GM12873 (cell line): ENCODE results near the gene MINDY3.

ENCODE experiments used
- TF ChIP-seq, protein P1 (sequence below): IDR thresholded peaks from 2 replicates; pipeline ENCODE4 v1.5.1; 2012; ENCODE audit warnings: low read depth, mild to moderate bottlenecking, moderate library complexity, low read length, control low read depth; ENCODE audit not compliant: insufficient read depth; ENCODE audit errors: missing control alignments

The MINDY3 gene

DNA sequence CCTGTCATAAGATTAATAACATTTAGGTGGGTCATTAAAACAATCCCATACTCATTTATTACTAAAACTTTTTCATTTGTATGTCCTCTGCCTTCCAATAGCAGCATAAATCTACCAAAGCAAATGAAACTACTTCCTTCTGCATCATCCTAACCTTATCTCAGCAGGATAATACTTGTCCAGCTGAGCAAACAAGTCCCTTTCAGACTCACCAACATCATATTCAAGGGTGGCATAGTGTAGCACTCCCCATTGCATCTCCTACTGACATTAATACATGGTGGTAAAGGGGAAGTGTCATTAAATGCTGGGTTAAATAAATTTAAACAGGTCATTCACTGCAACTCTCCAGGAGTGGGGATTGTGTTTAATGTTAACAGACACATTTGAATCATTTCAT, 3.4 kb upstream of the MINDY3 start:
- TF ChIP-seq, protein P1, sequence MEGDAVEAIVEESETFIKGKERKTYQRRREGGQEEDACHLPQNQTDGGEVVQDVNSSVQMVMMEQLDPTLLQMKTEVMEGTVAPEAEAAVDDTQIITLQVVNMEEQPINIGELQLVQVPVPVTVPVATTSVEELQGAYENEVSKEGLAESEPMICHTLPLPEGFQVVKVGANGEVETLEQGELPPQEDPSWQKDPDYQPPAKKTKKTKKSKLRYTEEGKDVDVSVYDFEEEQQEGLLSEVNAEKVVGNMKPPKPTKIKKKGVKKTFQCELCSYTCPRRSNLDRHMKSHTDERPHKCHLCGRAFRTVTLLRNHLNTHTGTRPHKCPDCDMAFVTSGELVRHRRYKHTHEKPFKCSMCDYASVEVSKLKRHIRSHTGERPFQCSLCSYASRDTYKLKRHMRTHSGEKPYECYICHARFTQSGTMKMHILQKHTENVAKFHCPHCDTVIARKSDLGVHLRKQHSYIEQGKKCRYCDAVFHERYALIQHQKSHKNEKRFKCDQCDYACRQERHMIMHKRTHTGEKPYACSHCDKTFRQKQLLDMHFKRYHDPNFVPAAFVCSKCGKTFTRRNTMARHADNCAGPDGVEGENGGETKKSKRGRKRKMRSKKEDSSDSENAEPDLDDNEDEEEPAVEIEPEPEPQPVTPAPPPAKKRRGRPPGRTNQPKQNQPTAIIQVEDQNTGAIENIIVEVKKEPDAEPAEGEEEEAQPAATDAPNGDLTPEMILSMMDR, result no peak

DNA sequence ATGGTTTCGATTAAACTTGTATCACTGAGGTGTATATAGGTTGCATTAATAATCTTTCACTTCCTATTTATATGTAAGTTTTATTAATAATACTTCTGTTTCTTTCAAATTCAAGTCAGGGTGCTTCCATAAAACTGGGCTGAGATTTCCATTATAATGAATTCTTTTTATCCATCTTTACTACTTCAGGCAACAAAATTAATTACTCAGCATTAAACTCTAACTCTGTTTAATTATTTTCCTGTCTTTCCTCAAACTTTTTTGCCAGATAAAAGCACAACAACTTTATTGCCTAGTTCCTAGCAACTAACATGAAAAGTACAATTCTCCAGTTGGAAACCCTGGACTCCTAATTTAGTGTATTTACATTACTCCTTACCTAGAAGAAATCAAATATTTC, 3.0 kb upstream of the MINDY3 start:
- TF ChIP-seq, protein P1, result no peak

DNA sequence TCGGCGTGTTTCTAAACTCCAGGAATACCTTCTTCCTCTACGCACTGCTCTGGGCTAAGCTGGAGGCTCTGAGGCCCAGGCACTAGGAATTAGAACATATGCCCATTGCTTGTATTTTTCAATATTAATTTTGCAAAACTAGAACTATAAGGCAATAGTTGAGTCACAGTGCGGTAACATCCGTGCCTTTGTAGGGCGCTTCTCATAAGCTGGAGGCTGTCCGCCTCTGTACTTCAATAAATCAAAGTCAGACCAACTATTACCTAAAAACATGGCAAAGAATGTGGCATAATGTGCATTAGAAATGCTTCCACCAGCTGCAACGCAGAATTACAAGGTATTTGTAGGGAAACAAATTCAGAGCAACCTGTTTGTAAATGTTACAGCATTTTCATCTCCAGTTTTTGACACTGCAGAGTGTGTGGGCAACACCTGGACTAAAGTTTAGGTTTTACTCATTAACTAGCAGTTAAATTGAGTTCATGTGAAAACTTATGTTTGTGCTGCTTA, 440 bp upstream of the MINDY3 start:
- TF ChIP-seq, protein P1, result no peak

DNA sequence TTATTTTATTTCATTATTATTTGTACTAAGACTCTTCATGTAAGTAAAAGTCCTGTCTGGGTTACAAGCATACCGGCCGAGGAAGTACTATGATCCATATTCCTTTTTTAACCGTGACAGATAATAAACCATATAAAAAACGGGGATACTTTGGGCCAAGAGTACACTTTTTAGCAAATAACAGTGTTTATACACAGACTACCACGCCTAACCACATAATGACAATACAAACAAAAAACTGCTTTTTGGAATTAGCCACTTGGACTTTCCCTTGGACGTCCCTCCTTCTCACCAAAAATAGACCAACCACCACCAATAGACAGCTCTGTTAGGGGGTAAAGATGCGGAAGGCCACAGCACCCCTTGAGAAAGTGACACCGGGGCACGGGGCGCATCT, 800 bp downstream of the MINDY3 start:
- TF ChIP-seq, protein P1, result no peak

DNA sequence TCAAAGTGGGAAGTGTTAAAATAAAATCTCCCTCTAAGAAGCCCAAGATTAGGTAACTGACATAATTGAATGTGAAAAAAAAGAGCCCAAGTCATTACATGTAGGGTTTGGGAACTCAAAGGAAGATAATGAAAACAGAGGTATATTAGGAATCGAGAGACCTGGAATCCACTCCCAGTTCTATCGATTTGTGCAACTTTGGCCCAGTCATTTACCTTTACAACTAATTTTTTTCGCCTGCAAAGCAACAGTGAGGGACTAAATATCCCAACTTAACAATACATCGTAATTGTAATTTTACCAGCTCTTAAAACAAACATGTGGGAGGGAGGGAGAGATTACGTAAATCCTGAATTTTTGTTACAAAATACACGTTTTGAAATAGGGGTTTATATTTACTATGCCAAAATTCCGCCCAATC, 1.4 kb downstream of the MINDY3 start:
- TF ChIP-seq, protein P1, result no peak

DNA sequence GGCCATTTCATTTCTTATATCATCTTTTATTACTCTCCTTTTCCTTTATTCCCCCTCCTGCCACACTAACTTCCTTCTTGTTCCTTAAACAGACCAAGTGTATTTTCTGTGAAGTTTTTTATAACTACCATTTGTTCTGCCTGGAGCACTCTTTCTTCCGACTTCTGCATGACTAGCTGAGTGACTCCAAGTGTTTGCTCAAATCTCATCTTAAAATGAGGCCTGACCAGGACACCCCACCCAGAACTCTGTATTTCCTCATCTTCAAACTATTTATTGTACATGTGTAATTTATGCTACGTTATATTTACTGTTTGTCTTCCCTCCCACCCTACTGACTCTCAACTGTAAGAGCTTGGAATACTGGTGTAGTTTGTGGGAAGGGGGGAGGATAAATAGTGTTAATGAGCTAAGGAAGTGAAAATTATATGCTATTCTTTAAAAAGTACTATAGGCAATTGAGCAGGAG, 3.2 kb downstream of the MINDY3 start:
- TF ChIP-seq, protein P1, result no peak

DNA sequence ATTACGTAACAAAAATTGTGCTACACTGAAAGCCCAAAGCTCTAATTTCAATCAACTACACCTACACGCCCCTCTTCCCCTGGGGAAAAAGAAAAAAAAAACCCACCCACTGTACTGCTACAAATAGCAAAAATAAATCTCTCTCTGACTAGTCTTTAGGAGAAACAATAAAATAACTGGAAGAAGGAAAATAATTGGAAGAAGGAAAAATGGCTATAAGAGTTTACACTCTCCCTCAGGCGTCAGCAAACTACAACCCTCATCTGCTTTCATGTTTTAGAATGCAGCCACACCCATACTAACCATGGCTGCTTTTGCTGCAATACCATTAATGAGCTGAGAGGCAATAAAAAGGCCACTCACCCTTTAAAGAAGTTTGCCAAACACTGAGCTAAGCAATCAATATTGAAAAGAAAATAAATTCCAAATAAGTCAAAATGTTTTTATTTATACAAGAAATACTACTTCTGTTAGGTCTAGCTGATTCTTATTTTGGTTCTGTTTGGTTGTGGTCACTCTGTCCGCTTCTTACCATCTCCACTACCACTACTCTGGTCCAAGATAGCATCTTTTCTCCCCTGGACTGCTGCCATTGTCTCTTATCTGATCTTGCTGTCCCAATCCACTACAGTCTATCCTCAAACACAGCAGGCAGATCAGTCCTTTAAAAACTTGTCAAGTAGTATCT, 3.8 kb downstream of the MINDY3 start:
- TF ChIP-seq, protein P1, result no peak
